H1 (cell line): Measurements from ENCODE around the gene RHO. TPM values are rescaled to one million over a fixed set of nuclear protein-coding genes. Genes with fewer than 3 reads are reported as not detected.

Experiments
- CTCF ChIA-PET: fragments of 300-600 bp; sonication (Branson Sonifier 250); formaldehyde crosslinking; loops from one replicate; lab custom pipeline; 2021; ENCODE audit not compliant: partially characterized antibody; lab: Charles Lee
- POLR2A ChIA-PET: fragments of 300-600 bp; sonication (Branson Sonifier 250); formaldehyde crosslinking; loops from one replicate; lab custom pipeline; 2021; ENCODE audit warnings: inconsistent platforms; ENCODE audit not compliant: partially characterized antibody; lab: Charles Lee
- DNase-seq, 2 experiments: peaks; one replicate each; pipeline versions ENCODE4 v3.0.0 to v3.0.0-alpha.2; 2010 to 2022; ENCODE audit warnings: low spot score in 2 of 2, low read depth in 1 of 2, mixed read lengths in 1 of 2
- FAIRE-seq: peaks from 2 replicates; lab custom pipeline; 2011; peaks lifted over from hg19 to GRCh38; lab: Jason Lieb, UNC
- H2AFZ ChIP-seq: 2 replicates; pipeline ENCODE4 v1.8.1; 2012; ENCODE audit warnings: low read length, inconsistent platforms
- H2AK5ac ChIP-seq: 2 replicates; pipeline ENCODE4 v1.6.1; 2013; ENCODE audit warnings: low read depth, low read length
- H2BK120ac ChIP-seq: replicated peaks from 2 replicates; pipeline ENCODE3; 2013; ENCODE audit warnings: low read depth, low read length, inconsistent platforms
- H2BK12ac ChIP-seq: 2 replicates; pipeline ENCODE4 v1.6.1; 2013; ENCODE audit warnings: low read depth, low read length
- H2BK15ac ChIP-seq: 2 replicates; pipeline ENCODE4 v1.6.1; 2013; ENCODE audit warnings: low read length
- H2BK20ac ChIP-seq: 2 replicates; pipeline ENCODE4 v1.6.1; 2013; ENCODE audit warnings: low read length
- H2BK5ac ChIP-seq: 2 replicates; pipeline ENCODE4 v1.6.1; 2013; ENCODE audit warnings: low read depth, low read length
- H3K14ac ChIP-seq: 2 replicates; pipeline ENCODE4 v1.6.1; 2013; ENCODE audit warnings: inconsistent platforms; ENCODE audit not compliant: insufficient read length
- H3K18ac ChIP-seq: 2 replicates; pipeline ENCODE4 v1.6.1; 2013; ENCODE audit warnings: low read length; ENCODE audit errors: extremely low read depth
- H3K23ac ChIP-seq: 2 replicates; pipeline ENCODE4 v1.6.1; 2013; ENCODE audit warnings: inconsistent platforms; ENCODE audit not compliant: insufficient read length
- H3K23me2 ChIP-seq: 2 replicates; pipeline ENCODE4 v1.6.1; 2013; ENCODE audit warnings: low read depth, low read length
- H3K27ac ChIP-seq: 2 replicates; pipeline ENCODE4 v1.6.1; 2011; ENCODE audit warnings: low read depth, low read length, inconsistent platforms
- H3K27me3 ChIP-seq, 4 experiments: replicated peaks in 1 of 4; 1 replicate in 1 of 4; 2 replicates in 3 of 4; pipeline versions ENCODE4 v1.6.1 to v1.8.1; 2011 to 2013; ENCODE audit warnings: low read length in 3 of 4, mild to moderate bottlenecking in 3 of 4, inconsistent platforms in 2 of 4, mixed read lengths in 2 of 4, moderate library complexity in 1 of 4; ENCODE audit not compliant: control insufficient read depth in 3 of 4, insufficient read depth in 3 of 4; ENCODE audit errors: extremely low read depth in 1 of 4
- H3K36me3 ChIP-seq, 4 experiments: 2 replicates each; pipeline versions ENCODE4 v1.6.1 to v1.8.1; 2011 to 2013; ENCODE audit warnings: mild to moderate bottlenecking in 4 of 4, low read length in 3 of 4, moderate library complexity in 2 of 4, control low read depth in 1 of 4, inconsistent platforms in 1 of 4; ENCODE audit not compliant: insufficient read depth in 4 of 4, control insufficient read depth in 2 of 4
- H3K4ac ChIP-seq: replicated peaks from 2 replicates; pipeline ENCODE3; 2013; ENCODE audit warnings: low read length, low read depth, mixed read lengths, inconsistent platforms; ENCODE audit not compliant: insufficient read length
- H3K4me1 ChIP-seq, 4 experiments: replicated peaks in 1 of 4; 1 replicate in 1 of 4; 2 replicates in 3 of 4; pipeline versions ENCODE4 v1.6.1 to v1.8.1; 2011 to 2013; ENCODE audit warnings: low read length in 3 of 4, inconsistent platforms in 2 of 4, mixed read lengths in 1 of 4; ENCODE audit not compliant: insufficient read depth in 4 of 4, control insufficient read depth in 3 of 4
- H3K4me2 ChIP-seq, 2 experiments: 2 replicates each; pipeline versions ENCODE4 v1.6.1 to v1.8.1; 2011 to 2013; ENCODE audit warnings: low read depth in 2 of 2, low read length in 2 of 2, control low read depth in 1 of 2, inconsistent platforms in 1 of 2, mild to moderate bottlenecking in 1 of 2; ENCODE audit not compliant: insufficient read depth in 1 of 2
- H3K4me3 ChIP-seq, 4 experiments: fragments of 200-600, 300-600 bp in 1 of 4; sonication (generic), shearing (Covaris generic), sonication (Bioruptor Twin) in 1 of 4; 2 replicates each; pipeline versions ENCODE4 v1.5.1 to v1.8.1; 2011 to 2016; ENCODE audit warnings: low read length in 4 of 4, low read depth in 3 of 4, control low read depth in 2 of 4, inconsistent platforms in 2 of 4, mild to moderate bottlenecking in 2 of 4, mixed read lengths in 1 of 4, moderate library complexity in 1 of 4; ENCODE audit not compliant: insufficient read depth in 2 of 4; ENCODE audit errors: extremely low read depth in 1 of 4
- H3K56ac ChIP-seq: replicated peaks from 2 replicates; pipeline ENCODE3; 2013; ENCODE audit warnings: low read depth, mild to moderate bottlenecking, mixed read lengths, low read length, inconsistent platforms; ENCODE audit not compliant: insufficient read length
- H3K79me1 ChIP-seq: 2 replicates; pipeline ENCODE4 v1.6.1; 2013; ENCODE audit warnings: low read depth, low read length, control low read depth
- H3K79me2 ChIP-seq, 2 experiments: 2 replicates each; pipeline versions ENCODE4 v1.6.1 to v1.8.1; 2012 to 2013; ENCODE audit warnings: low read length in 2 of 2, mild to moderate bottlenecking in 2 of 2, inconsistent platforms in 1 of 2; ENCODE audit not compliant: insufficient read depth in 2 of 2, control insufficient read depth in 1 of 2
- H3K9ac ChIP-seq, 4 experiments: replicated peaks in 1 of 4; 1 replicate in 1 of 4; 2 replicates in 3 of 4; pipeline versions ENCODE4 v1.6.1 to v1.8.1; 2011 to 2013; ENCODE audit warnings: low read depth in 3 of 4, low read length in 3 of 4, control low read depth in 2 of 4, mild to moderate bottlenecking in 2 of 4, moderate library complexity in 2 of 4, inconsistent platforms in 1 of 4; ENCODE audit errors: extremely low read depth in 1 of 4
- H3K9me3 ChIP-seq, 2 experiments: 2 replicates each; pipeline versions ENCODE4 v1.6.1 to v1.8.1; 2012 to 2013; ENCODE audit warnings: mild to moderate bottlenecking in 2 of 2, moderate library complexity in 2 of 2, control low read depth in 1 of 2, inconsistent platforms in 1 of 2, low read depth in 1 of 2, low read length in 1 of 2, mixed read lengths in 1 of 2; ENCODE audit not compliant: insufficient read depth in 2 of 2
- H4K20me1 ChIP-seq, 2 experiments: replicated peaks in 1 of 2; 2 replicates each; pipeline versions ENCODE3 to v1.8.1; 2011 to 2013; ENCODE audit warnings: inconsistent platforms in 2 of 2, low read length in 2 of 2, mild to moderate bottlenecking in 1 of 2; ENCODE audit not compliant: insufficient read depth in 2 of 2, control insufficient read depth in 1 of 2
- H4K5ac ChIP-seq: 2 replicates; pipeline ENCODE4 v1.6.1; 2013; ENCODE audit warnings: low read length, low read depth, mixed read lengths, inconsistent platforms; ENCODE audit not compliant: insufficient read length
- H4K8ac ChIP-seq: 2 replicates; pipeline ENCODE4 v1.8.0; 2013; ENCODE audit warnings: mild to moderate bottlenecking, moderate library complexity, low read length, inconsistent platforms; ENCODE audit not compliant: insufficient read depth; ENCODE audit errors: extremely low read depth
- H4K91ac ChIP-seq: replicated peaks from 2 replicates; pipeline ENCODE3; 2013; ENCODE audit warnings: low read length, mixed read lengths, inconsistent platforms; ENCODE audit not compliant: insufficient read length
- BRCA1 ChIP-seq: IDR thresholded peaks from 2 replicates; pipeline ENCODE4 v1.6.1; 2012; ENCODE audit warnings: low read depth, low read length, improper control_type of control experiment
- CEBPB ChIP-seq: IDR thresholded peaks from 2 replicates; pipeline ENCODE4 v1.6.1; 2012; ENCODE audit warnings: low read depth, low read length
- CHD1 ChIP-seq: IDR thresholded peaks from 2 replicates; pipeline ENCODE4 v1.6.1; 2012; ENCODE audit warnings: low read depth, low read length, improper control_type of control experiment
- EZH2 ChIP-seq: fragments of 200-600 bp; sonication (generic); IDR thresholded peaks from 2 replicates; pipeline ENCODE4 v1.7.1; 2012; ENCODE audit warnings: low read depth, mild to moderate bottlenecking, moderate library complexity, low read length, inconsistent platforms; ENCODE audit not compliant: severe bottlenecking
- FOSL1 ChIP-seq: IDR thresholded peaks from 2 replicates; pipeline ENCODE4 v1.6.1; 2011; ENCODE audit warnings: mild to moderate bottlenecking, low read depth, low read length, moderate library complexity; ENCODE audit not compliant: insufficient read depth
- GTF2F1 ChIP-seq: IDR thresholded peaks from 2 replicates; pipeline ENCODE4 v1.6.1; 2012; ENCODE audit warnings: low read depth, low read length, improper control_type of control experiment, borderline replicate concordance
- KDM5A ChIP-seq: fragments of 200-600 bp; IDR thresholded peaks from 2 replicates; pipeline ENCODE4 v1.7.1; 2012; ENCODE audit warnings: mild to moderate bottlenecking, low read length, inconsistent platforms, mixed read lengths
- NANOG ChIP-seq: IDR thresholded peaks from 2 replicates; pipeline ENCODE4 v1.6.1; 2011; ENCODE audit warnings: low read length, low read depth, mild to moderate bottlenecking, inconsistent platforms; ENCODE audit not compliant: insufficient read depth, poor library complexity, severe bottlenecking
- NRF1 ChIP-seq: IDR thresholded peaks from 2 replicates; pipeline ENCODE4 v1.6.1; 2011; ENCODE audit warnings: mild to moderate bottlenecking, low read depth, low read length, improper control_type of control experiment
- POLR2AphosphoS5 ChIP-seq: IDR thresholded peaks from 2 replicates; pipeline ENCODE4 v1.6.1; 2011; ENCODE audit warnings: low read depth, low read length
- SAP30 ChIP-seq: fragments of 300-600 bp; sonication (generic); IDR thresholded peaks from 2 replicates; pipeline ENCODE4 v1.7.1; 2012; ENCODE audit warnings: low read length, moderate library complexity, mild to moderate bottlenecking, inconsistent platforms; ENCODE audit not compliant: insufficient read depth, insufficient replicate concordance
- SIRT6 ChIP-seq: IDR thresholded peaks from one replicate; pipeline ENCODE4 v1.7.1; 2012; ENCODE audit warnings: low read length, inconsistent platforms
- SIX5 ChIP-seq: IDR thresholded peaks from 2 replicates; pipeline ENCODE4 v1.6.1; 2011; ENCODE audit warnings: mild to moderate bottlenecking, low read depth, low read length
- TAF7 ChIP-seq: optimal IDR thresholded peaks from 2 replicates; pipeline ENCODE3; 2011; ENCODE audit warnings: low read depth, mild to moderate bottlenecking, inconsistent platforms, low read length, moderate library complexity, borderline replicate concordance
- ZNF274 ChIP-seq: IDR thresholded peaks from 2 replicates; pipeline ENCODE4 v1.7.0; 2012; ENCODE audit warnings: low read length, borderline replicate concordance; ENCODE audit errors: extremely low read depth
- WGBS, 2 experiments: shearing (Covaris generic) in 1 of 2; methylation state at CpG; one replicate each; pipeline versions ENCODE4 v1.1.6 to v1.1.7; 2013 to 2015; ENCODE audit warnings: low lambda C conversion rate in 2 of 2, mixed read lengths in 2 of 2, inconsistent platforms in 1 of 2, low coverage in 1 of 2, missing lambda C conversion rate in 1 of 2; ENCODE audit not compliant: insufficient replicate concordance in 2 of 2, insufficient coverage in 1 of 2, insufficient read length in 1 of 2; ENCODE audit errors: extremely low coverage in 1 of 2, missing lambda C conversion rate in 1 of 2; 5-methylcytosine and 5-hydroxymethylcytosine counted together
- polyA plus RNA-seq, 7 experiments: library from polyadenylated mRNA; depleted of rRNA in 3 of 7; stranded (reverse) in 5 of 7; unstranded in 2 of 7; fragments of >200 nt in 5 of 7; fragments of 200-250 nt in 2 of 7; gene quantifications; 1 replicate in 5 of 7; 2 replicates in 1 of 7; 4 replicates in 1 of 7; pipeline versions ENCODE4 v1.2.1 to v1.2.3, GENCODE V29; 2011 to 2013; ENCODE audit warnings: missing spikeins in 2 of 7, mixed read lengths in 2 of 7
- total RNA-seq: library from RNA; stranded (reverse); fragmentation: NEBNext Ultra II Directional; extraction: Animal tissue kit (Norgen Biotek cat#: 25700); gene quantifications from 2 replicates; pipeline ENCODE4 v1.2.1, GENCODE V29; 2021

The RHO gene
- total and polyA plus RNA-seq, 2 of the 8 experiments (the other 6 are each of a cell fraction or from before 2014, with no cell fraction given): not detected

DNA sequence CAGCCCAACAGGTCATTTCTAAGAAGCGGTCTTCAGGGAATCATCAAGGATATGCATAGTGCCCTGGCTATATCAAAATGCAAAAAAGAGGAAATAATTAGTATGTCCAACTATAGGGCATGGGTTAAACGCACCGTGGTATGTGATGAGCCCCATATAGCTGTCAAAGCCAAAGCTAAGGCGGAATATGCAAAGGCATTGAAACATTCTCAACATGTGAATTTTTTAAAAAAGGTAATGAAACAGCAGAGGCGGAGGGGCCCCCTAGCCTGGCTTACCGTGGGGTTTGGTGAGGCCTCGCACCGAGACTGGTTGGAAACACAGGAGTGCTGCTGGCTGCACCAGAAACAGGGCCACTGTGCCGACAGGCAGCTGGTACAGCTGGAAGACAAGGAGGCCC, 54.9 kb downstream of the RHO start:
- Histone ChIP-seq H3K56ac (no peak overlapping the region), H3K9ac (no peak overlapping the region), H3K4me1 (no peaks in the 10 kb centered on the region; a peak in 1 of 7 replicates), H4K5ac (no peak overlapping the region), H3K36me3 (no peaks in the 10 kb centered on the region), H4K8ac (no peak overlapping the region), H3K9me3 (no peaks in the 10 kb centered on the region), H2BK120ac (no peak overlapping the region), H2BK12ac (no peak overlapping the region), H3K27me3 (no peaks in the 10 kb centered on the region), H2BK20ac (no peak overlapping the region), H3K14ac (no peak overlapping the region), H2BK5ac (no peak overlapping the region), H2BK15ac (no peak overlapping the region), H3K27ac (no peak overlapping the region), H3K4me3 (no peak overlapping the region), H2AFZ (no peak overlapping the region), H3K23ac (no peak overlapping the region), H2AK5ac (no peak overlapping the region), H3K23me2 (no peaks in the 10 kb centered on the region), H3K18ac (no peak overlapping the region), H3K79me1 (0 out of 2 replicates have a peak, but pooled peaks cover 2% of the 10 kb centered on the region), H3K4ac (no peak overlapping the region), H3K79me2 (no peaks in the 10 kb centered on the region), H4K91ac (no peak overlapping the region), H3K4me2 (no peak overlapping the region), H4K20me1 (peaks cover 0 to 2% of the 10 kb centered on the region in 2 experiments)
- no peak for TF ChIP-seq CHD1
- no peak for TF ChIP-seq SIRT6
- TF ChIP-seq CEBPB: no peak
- no peak for TF ChIP-seq NANOG
- TF ChIP-seq SIX5: no peak
- TF ChIP-seq EZH2: no peak
- TF ChIP-seq NRF1: no peak
- no peak for TF ChIP-seq GTF2F1
- no peak for TF ChIP-seq SAP30
- TF ChIP-seq BRCA1: no peak
- TF ChIP-seq KDM5A: no peak
- no peak for TF ChIP-seq POLR2AphosphoS5
- TF ChIP-seq TAF7: no peak
- no peak for TF ChIP-seq FOSL1
- no peak for TF ChIP-seq ZNF274
- POLR2A ChIA-PET: interaction anchor here (0.6 to 1.8 kb wide), 2 partner anchors 7 to 359 kb away, joined by 3 to 5 read pairs; no protein-coding TSS in a partner anchor
- 93% methylated on average over 8 of the region's 9 CpGs; no CpG with 5 or more reads in 1 of the 2 experiments for WGBS, 2 experiments
- CTCF ChIA-PET: interaction anchor here (1.7 kb wide), 1 partner anchor 11 kb away, joined by 3 read pairs; no protein-coding TSS in a partner anchor
- DNase-seq (no peak), FAIRE-seq (no peak)
